GM11168 (cell line): Measurements from ENCODE around the gene ZNF784.

Experiments
- in situ Hi-C: fragments of 300-500 bp; cut with MboI; formaldehyde crosslinking; loops from one replicate; pipeline ENCODE4 v1.12.0; 2022; ENCODE audit warnings: low sequenced_read_pairs; ENCODE audit not compliant: unreplicated experiment

Gene ZNF784

DNA sequence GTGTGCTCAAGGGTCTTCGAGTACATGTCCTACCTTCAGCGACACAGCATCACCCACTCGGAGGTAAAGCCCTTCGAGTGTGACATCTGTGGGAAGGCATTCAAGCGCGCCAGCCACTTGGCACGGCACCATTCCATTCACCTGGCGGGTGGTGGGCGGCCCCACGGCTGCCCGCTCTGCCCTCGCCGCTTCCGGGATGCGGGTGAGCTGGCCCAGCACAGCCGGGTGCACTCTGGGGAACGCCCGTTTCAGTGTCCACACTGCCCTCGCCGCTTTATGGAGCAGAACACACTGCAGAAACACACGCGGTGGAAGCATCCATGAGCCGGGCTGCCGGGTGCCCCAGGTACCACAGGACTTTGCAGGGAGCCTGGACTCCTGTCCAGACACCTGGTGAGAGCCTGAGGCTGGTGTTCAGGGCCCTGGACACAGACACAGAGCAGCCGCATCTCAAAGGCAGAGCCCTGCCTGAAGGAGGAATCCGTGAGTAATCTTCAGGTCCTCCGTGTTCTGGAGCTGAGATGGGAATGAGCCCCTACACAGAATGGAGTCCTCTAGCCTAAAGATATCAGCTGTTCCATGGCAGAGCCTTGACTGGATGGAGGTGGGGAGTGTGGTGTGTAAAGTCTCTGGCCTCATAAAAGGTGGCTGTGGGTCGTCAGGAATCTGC is 20.6 kb upstream of the ZNF784 start:
- in situ Hi-C loops, result no loop called here

DNA sequence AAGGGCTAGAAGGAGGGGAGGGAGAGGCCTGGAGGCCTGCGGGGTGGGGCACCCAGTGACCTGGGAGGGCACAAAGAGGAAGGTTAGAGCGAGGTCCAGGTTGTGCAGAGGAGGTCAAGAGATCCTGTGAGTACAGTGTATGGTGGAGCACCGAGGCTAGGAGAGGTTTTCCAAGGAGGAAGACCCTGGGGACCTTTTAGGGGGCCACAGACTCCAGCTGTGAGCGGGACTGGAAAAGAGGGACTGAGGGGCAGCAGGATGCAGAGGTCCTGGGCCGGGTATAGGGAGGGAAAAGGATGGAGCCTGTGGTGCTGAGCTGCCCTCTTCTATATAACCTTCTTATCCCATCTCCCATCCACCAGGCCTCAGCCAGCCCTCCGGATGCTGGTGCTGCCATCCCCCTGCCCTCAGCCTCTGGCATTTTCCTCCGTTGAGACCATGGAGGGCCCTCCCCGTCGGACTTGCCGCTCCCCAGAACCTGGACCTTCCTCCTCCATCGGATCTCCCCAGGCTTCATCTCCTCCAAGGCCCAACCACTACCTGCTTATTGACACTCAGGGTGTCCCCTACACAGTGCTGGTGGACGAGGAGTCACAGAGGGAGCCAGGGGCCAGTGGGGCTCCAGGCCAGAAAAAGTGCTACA is 19.9 kb upstream of the ZNF784 start:
- in situ Hi-C loops, result no loop called here

DNA sequence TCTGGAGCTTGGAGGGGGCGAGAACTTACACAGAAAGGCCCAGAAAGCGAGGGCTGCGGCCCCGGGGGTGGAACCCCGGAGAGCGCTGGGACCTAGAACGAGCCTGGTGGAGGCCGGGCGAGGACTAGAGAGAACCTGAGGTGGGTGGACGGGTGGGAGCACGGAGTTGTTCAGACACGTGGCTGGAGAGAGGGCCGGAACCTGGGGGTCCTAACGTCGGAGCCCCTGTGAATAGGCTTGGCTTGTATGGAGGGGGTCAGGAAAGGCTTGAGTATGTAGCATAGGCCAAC is 19.5 kb upstream of the ZNF784 start:
- in situ Hi-C loops, result no loop called here

- in situ Hi-C loops, result no loop called here
These were observed 18.9 kb upstream of the ZNF784 start, which contains the start of gene ZNF581 for GRCh38 chr19:55643003-55643886. Gene ZNF581, plus strand, starts transcription at chr19:55643649. Its CDS starts 923 bp downstream, at chr19:55644572.

- in situ Hi-C loops, result no loop called here
These were observed 18.0 kb upstream of the ZNF784 start for GRCh38 chr19:55642153-55643002.

GRCh38 chr19:55641426-55642152 is 17.2 kb upstream of the ZNF784 start:
- in situ Hi-C loops, result no loop called here

- in situ Hi-C loops, result no loop called here
These were observed 16.4 kb upstream of the ZNF784 start, which contains the start of gene ZNF580 for GRCh38 chr19:55640577-55641425. Gene ZNF580, plus strand, starts transcription at chr19:55641002. Its CDS starts 1,507 bp downstream, at chr19:55642509.

DNA sequence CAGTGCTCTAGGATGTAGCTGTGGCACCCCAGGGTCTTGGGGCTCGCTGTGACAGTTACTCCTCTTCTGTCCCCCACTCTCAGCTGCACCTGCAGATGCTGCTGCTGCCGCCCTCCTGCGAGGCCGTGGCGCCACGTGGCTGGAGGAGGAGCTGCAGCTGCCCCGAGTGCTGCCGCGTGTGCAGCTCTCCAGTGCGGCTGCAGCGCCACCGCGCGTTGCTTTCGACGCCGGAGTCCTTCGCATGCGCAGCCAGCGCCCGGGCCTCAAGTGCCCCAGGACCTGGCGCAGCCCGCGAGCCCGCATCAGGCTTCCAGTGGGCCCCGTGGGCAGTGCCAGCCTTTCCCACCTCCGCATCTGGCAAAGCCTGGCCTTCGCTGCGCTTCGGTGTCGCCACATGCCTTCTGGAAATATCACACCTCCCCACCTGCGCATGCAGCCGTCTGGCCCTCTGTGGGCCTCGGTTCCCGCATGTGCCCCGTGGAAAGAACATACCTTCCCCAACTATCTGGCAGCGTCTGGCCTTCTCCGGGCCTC is 15.7 kb upstream of the ZNF784 start:
- in situ Hi-C loops, result no loop called here

GRCh38 chr19:55638864-55639359 is 14.5 kb upstream of the ZNF784 start:
- in situ Hi-C loops, result no loop called here

DNA sequence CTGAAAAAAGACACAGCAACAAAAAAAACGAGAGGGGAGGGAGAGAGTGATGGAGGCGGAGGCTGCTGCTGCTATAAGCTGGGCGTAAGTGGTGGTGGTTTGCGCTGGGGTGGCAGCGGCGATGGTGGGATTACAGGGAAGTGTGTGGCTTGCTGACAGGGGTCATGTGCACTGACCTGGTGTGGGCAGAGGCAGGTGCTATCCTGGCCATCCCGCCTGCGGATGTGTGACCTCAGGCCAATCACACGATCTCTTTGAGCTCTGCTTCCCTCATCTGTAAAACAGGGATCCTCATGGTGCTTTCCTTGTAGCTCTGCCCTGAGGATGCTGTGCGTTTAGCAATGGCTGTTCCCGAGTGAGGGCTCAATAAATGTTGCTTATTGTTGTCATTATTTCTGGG is 13.2 kb upstream of the ZNF784 start:
- in situ Hi-C loops, result no loop called here

- in situ Hi-C loops, result no loop called here
These were observed 12.4 kb upstream of the ZNF784 start for GRCh38 chr19:55636723-55637122.

GRCh38 chr19:55635856-55636440 is 11.6 kb upstream of the ZNF784 start:
- in situ Hi-C loops, result no loop called here

GRCh38 chr19:55635334-55635717 is 11.0 kb upstream of the ZNF784 start:
- in situ Hi-C loops, result no loop called here

- in situ Hi-C loops, result no loop called here
These were observed 9.5 kb upstream of the ZNF784 start for GRCh38 chr19:55633861-55634260.

DNA sequence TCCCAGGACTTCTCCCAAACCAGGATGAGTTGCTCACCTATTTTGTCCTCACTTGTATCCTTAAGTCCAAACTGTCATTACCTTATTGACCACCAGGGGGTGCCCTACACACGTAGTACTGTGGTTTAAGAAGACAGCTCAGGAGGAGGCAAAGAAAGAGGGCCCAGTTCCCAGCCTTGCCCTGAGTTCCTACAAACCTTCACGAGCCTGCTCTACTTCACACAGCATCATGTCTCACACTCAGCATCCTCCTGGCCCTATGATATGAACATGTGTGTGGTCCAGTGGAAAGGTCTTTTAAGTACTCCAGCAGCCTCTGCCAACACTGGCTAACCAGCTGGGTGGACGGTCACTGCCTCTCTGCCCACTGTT is 8.1 kb upstream of the ZNF784 start:
- in situ Hi-C loops, result no loop called here

DNA sequence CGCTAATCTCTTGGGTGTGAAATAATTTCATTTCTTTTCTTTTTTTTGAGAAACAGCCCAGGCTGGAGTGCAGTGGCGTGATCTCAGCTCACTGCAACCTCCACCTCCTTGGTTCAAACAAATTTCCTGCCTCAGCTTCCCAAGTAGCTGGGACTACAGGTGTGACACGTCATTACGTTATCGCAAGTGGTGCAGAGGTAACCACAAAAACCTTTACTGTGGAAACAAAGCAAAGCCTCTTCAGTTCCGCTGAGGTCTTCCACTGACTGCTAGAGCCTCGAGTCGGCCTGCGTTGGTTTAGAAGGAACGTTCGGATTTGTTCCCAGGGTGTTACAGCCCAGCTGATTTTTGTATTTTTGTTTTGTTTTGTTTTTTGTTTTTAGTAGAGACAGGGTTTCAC is 2.0 kb upstream of the ZNF784 start:
- in situ Hi-C loops, result loop anchor here (5.0 kb wide), 1 partner anchor 109 kb away; no protein-coding TSS in a partner anchor

- in situ Hi-C loops, result loop anchor here (5.0 kb wide), 1 partner anchor 108 kb away; no protein-coding TSS in a partner anchor
These were observed 599 bp upstream of the ZNF784 start for GRCh38 chr19:55625004-55625326.

- in situ Hi-C loops, result no loop called here
These were observed 805 bp downstream of the ZNF784 start for GRCh38 chr19:55623561-55623960.
